HUDEP-2 (cell line): ENCODE results near the gene TRIM63.

ENCODE experiments used
- DNase-seq, 76 experiments: peaks; one replicate each; lab custom pipeline; 2025; ENCODE audit not compliant: unreplicated experiment in 76 of 76; lab: John Stamatoyannopoulos, UW

TRIM63 gene

DNA sequence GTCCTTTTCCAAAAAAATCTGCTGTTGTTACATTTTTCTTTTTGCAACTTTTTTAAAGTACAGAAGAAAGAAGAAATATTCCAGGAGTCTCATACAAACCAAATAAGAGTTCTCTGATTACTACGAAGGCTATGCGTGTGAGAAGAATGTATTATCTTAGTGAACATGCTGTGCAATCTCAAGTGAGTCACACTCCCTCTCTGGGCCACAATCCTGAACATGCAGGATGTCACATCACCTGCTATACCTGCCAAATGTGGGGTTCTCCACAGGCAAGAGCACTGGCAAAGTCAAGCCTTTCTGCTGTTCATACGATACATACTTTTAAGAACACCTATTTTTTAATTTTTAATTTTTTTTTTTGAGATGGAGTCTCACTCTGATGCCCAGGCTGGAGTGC, 21.7 kb upstream of the TRIM63 start:
- no peak for DNase-seq

DNA sequence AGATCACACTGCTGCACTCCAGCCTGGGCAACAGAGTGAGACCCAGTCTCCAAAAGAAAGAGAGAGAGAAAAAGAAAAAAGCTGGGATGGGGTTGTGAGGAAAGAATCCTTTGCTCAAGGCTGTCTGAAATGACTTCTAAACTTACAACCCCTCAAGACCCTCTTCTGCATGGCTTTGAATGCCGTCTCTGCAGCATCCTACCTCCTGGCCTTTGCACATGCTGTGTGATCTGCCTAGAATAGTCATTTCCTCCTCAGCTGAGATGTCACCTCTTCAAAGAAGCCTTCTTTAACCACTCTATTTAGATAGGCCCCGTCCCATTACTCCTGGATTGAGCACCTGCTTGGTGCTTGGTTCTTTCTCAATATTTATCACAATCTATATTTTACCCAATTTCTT, 17.4 kb upstream of the TRIM63 start:
- no peak for DNase-seq

DNA sequence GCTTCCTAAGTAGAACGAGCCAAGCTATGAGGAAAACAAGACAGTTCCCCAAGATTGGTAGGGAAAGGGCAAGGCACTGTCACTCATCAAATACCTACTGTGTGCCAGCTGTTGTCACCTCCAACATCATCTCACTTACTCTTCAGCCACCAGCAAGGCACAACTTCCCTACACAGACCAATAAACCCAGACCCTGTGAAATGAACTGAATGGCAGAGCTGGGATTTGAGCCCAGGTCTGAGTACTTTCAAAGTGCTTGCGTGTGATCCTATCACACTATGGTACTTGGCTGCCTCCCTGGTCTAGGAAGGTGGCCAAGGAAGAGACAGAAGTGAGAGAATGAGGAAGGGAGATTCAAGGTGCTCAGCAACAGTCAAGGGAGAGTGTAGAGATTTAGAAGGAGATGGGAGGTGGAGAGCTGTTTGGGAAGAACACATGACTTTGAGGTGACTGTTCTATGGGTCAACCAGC, 16.7 kb upstream of the TRIM63 start:
- DNase-seq, result no peak

DNA sequence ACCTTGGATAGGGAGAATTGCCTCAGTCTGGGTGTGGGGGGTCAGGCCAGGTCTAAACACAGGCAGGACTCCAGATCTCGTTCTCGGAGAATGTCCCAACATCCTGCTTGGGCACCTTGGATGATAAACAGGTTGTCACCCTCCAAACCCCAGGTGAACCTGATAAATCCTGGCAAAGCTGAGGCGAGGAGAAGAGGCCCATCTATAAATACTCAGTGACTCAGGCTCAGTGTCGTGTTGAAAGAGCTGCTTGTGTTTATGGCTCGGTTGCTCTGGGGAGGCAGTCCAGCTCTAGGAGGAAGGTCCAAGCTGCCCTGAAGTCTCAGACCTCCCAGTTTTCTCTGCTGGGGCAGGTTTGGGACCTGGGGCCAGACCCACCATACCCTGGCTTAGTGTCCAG, 15.8 kb upstream of the TRIM63 start:
- no peak for DNase-seq

DNA sequence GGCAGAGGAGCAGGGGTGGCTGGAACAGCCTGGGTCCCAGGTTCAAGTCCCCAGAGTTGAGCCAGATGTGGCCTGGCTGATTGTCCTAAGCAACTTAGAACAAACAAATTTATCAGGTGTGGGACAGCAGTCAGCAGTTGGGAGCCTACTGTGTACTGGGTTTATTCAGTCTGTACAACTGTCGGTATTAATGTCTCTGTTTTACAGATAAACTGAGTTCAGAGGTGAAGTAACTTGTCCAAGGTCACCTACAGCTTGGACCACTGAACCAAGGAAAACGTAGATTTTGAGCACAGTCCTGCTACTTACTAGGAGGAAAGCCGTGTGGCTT, 14.6 kb upstream of the TRIM63 start:
- DNase-seq, result no peak

DNA sequence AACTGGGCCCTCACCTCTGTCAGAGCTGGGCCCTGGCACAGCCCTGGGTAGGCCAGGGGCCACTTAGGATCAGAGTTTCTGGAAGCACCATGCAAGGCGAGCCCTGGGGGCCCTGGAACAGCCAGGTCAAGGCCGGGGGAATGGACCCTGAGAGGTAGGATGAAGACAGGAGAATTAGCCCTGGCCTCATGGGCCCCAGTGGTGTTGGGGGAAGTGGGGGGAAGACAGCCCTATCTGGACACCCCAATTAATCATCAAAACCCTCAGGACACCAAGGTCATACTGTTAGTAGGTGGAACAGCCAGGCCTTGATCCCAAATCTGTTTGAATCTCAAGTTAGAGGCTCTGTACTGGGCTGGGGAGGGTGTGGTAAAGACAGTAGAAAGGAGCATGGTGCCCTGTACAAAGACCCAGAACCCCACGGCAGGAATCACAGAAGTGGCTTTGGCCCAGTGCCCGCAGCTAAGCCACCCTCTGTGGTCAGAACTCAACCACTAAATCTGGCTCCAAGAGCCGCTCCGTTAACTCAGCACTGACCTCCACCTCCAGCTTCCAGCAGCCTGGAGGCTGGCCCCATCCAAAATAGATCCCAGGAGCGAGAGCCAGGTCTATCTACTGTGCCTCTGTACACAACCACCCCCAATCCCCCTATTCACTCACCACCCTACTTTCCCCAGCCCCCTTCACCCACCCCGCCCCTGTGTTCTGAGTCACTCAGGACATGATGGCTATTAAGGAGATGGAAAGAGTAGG, 14.0 kb upstream of the TRIM63 start:
- peak in 2 of 76 experiments; percentile 6 to 41 for DNase-seq

DNA sequence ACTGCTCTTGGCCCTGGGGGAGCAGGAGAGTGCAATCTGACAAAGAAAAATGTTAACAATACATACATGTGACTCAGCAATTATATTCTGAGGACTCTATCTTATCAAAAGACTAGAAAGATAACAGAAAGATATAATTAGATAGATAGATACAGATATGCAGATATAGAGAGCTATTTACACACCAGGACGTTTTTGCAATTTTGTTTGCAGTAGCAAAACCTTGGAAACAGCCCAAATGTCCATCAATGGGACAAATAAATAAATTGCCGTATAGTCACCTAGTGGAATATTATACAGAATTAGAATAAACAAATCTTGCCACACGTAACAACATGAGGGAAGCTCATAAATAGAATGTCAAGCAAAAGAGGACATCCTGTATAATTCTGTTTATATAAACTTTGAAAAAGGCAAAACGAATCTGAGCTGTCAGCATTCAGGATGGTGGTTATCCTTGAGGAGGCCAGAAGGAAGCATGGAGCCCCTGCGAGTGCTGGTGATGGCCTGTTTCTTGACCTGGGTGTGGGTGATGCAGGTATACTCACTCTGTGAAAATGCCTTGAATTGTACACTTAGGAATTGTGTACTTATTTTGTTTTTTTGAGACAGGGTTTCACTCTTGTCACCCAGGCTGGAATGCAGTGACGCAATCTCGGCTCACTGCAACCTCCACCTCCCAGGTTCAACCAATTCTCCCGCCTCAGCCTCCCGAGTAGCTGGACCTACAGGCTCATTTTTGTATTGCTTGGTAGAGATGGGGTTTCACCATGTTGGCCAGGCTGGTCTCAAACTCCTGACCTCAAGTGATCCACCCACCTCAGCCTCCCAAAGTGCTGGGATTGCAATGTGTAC, 12.8 kb upstream of the TRIM63 start:
- no peak for DNase-seq

DNA sequence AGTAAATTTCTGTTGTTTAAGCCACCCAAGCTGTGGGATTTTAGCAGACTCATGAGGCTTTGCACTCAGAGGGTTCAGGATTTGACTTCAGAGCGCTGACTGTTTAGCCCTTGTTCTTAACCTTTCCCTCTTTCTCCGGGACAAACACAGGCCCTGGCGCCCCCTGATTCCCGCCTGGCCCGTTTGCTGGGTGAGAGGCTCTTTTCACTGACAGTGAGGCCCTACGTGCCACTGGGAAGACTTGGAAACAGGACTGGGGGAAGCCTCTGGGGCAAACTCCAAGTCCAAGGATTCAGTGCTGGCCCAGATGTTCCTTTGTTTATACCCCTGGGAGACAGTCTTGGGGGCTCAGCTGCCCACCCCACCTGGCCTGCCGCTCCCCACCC, 11.7 kb upstream of the TRIM63 start:
- no peak for DNase-seq

DNA sequence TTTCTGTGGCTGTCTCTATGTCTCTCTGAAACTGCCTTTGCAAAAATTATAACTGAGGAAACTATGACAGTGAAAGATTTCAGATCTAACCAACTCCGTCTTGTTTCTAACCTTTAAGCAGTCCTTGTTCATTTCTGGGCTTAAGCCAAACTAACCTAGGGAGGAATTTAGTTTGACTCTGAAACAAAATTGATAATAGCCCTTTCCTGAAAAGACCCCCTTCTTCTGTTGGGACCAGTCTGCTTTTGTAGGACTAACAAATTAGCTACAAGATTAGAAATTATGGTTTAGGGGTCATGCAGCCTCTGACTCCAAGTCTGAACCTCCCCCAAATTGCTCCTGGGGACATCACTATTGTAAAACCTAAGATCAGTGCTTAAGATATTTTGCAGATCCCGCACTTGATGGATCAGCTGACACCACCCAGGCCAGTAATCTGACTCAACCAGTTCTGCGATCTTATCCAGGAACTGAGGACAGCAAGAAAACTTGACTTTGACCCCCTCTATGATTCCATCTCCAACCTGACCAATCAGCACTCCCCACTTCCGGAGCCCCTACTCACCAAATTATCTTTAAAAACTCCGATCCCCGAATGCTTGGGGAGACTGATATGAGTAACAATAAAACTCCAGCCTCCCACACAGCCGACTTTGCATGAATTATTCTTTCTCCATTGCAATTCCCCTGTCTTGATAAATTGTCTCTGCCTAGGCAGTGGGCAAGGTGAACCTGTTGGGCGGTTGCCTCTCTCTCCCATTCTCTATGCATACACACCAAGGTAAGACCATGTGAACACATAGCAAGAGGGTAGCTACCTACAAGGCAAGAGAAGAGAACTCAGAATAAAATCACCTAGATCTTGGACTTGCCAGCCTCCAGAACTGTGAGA, 11.1 kb upstream of the TRIM63 start:
- DNase-seq, result peak in 34 of 76 experiments; percentile 9 to 64 (median 27)

DNA sequence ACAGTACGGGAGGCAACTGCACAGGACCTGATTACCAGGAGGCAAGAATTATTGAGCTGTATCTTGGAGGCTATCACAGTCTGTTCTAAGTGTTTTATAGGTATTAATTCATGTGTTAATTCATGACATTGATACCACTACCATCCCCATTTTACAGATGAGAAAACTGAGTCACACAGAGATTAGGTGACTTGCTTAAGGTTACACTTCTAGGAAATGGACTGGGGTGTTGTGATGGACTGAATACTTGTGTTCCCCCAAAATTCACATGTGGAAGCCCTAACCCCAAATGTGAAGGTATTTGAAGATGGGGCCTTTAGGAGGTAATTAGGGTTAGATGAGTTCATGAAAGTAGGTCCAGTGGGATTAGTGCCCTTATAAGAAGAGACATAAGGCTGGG, 10.1 kb upstream of the TRIM63 start:
- no peak for DNase-seq

DNA sequence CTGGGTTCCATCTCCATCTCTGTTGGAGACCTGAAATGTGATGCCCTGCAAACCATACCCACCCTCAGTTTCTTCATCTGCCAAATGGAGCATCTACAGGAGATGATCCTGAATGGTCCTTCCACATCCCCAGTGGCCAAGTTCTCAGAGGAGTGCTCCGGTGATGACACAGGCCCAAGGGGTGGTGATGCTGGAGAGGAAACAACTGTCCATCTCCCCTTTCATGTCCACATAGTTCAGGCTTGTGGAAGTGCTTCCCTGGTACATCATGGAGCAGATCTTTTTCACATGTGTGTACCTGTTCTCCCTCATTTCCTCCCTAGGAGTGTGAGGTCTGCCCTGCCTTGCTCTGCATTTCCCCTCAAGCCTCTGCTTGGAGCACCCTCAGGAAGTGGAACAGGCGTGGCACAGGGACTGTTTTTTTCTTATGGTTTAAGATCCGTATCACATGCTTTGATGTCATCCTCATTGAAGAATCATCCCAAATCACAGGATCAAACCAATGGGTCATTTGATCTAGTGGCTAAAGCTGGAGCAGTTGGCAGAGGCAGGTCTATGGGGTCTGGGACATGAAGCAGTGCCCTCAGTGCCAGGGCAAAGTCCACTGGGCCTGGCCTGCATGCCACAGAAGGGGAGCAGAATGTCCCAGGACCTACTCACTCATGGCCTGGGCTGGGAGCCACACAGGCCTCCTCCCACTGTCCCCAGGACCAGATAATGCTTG, 8.2 kb upstream of the TRIM63 start:
- peak in 5 of 76 experiments; percentile 6 to 20 (median 9) for DNase-seq

DNA sequence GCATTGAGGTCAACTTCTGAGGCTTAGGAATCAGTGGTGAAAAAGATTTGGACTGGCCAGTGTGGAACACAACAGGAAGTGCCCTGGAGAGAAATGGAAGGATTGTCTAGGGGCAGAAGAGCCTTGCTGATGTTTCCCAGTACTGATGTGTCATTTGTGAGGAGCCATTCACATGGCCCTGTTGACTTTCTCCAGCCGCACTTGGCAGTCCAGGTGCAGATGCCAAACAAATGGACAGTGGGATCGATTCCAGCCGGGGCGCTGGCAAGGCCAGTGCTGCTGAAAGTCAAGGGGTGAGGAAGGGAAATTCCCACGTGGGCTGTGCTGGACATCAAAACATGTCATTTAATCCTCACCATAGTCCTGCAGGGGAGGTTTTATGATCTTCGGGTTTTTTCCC, 4.9 kb upstream of the TRIM63 start:
- DNase-seq, result no peak

DNA sequence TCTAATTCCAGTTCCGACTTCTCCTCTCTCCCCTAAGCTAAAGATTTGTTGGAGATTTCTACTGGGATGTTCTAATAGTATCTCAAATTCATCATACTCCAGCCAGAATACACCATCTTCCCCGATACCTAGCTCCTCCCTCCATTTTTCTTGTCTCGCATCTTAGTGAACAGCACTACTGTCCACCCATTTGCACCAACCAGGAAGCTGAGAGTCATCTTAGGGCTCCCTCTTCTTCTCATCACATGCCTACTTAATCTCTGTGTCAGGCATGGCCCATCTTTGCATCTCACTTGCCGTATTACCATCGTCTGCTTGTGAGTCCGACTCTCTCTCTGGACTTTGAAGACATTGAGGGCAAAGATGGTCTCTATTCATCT, 3.5 kb upstream of the TRIM63 start:
- DNase-seq, result no peak

DNA sequence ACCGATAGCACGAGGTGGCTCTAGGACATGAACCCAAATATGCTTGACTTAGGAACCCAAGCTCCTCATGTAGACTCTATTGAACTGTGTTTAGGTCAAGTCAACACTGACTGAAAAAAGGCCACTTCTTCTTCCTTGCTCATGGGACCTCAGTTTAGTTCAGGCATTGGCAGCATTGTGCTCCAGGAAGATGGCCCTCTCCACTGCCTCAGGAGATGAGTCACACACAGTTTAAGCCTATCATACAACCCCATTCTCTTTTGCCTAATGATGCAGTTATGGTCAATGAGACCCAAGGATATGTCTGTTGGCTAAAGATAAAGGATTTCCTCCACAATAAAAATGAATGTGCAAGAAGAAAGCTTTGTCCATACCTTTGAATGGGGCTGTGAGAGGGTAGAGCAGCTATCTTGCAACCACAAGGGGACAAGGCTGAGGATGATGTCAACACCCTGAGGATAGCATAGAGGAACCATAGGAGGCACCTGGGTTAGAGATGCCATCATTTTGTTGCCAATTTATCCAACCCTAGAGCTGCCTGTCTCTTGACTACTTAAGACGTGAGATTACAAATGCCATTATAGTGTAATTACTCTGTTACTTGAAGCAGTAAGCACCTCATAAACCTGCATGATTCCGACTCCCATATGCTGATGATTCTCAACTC, 3.0 kb upstream of the TRIM63 start:
- peak in 72 of 76 experiments; percentile 23 to 96 (median 72) for DNase-seq

DNA sequence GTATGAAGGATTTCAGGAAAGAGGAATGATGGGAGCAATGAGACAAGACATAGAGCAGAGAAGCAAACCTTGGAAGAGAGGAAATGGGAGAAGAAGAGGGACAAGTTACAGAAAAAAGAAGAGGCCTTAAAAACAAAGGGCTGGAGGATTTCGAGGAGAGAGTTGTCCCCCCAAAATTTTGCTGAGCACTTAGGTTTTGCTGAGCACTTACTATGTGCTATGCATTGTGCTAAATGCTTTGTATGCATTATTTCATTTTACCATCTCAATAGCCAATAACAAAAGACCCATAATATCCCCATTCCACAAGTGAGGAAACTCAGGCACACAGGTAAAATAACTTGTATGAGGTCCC, 2.5 kb upstream of the TRIM63 start:
- DNase-seq, result no peak

DNA sequence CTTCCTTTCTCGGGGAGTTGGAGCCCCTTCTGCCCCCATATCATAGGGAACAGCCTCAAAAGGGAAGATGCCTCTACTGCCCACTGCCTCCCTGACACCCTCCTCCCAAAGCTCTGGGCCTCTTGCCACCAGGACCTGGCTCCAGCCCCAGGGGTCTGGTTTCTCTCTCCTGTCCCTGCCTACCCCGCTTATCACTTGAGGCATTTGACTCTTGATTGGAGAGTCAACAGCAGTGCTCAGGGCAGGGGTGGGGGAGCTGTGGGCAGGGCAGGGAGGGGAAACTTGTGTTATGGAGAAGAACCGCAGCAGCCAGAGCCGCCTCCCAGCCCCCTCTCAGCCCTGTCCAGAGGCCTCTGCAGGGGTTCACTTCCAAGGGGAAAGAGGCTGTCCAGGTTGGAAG, 573 bp downstream of the TRIM63 start:
- peak in 73 of 76 experiments; percentile 46 to 93 (median 82) for DNase-seq

DNA sequence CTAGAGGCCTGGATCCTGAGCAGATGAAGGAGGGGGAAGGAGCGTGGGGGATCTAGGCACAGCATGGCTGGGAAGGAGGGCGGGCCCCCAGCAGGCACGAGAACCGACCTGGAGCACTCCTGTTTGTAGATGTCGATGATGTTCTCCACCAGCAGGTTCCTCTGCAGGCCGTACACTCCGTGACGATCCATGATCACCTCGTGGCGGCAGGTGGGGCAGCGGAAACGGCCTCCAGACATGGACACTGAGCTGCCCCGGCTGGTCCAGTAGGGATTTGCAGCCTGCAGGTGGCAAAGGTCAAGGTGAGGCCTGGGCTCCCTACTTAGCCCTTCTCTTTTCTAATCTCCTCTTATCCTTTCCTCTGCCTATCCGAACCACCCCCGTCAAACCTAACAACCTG, 1.3 kb downstream of the TRIM63 start:
- DNase-seq, result no peak

DNA sequence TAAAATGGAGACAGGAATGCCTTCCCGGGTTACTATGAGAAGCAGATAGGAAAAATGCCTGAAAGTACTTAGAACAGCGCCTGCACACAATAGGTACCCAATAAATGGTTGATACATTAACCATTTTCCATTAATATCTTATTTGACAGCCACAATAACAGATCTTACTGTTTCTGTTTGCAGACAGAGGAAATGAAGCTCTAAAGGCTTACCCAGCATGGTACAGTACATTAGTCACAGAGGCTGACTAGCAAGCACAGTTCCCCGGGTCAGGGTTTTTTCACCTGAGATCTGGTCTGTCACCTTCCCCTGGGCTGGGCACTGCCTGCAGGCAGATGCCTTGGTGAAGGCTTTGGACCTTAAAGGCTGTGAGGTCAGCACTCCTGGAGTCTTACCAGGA, 2.9 kb downstream of the TRIM63 start:
- DNase-seq, result no peak

DNA sequence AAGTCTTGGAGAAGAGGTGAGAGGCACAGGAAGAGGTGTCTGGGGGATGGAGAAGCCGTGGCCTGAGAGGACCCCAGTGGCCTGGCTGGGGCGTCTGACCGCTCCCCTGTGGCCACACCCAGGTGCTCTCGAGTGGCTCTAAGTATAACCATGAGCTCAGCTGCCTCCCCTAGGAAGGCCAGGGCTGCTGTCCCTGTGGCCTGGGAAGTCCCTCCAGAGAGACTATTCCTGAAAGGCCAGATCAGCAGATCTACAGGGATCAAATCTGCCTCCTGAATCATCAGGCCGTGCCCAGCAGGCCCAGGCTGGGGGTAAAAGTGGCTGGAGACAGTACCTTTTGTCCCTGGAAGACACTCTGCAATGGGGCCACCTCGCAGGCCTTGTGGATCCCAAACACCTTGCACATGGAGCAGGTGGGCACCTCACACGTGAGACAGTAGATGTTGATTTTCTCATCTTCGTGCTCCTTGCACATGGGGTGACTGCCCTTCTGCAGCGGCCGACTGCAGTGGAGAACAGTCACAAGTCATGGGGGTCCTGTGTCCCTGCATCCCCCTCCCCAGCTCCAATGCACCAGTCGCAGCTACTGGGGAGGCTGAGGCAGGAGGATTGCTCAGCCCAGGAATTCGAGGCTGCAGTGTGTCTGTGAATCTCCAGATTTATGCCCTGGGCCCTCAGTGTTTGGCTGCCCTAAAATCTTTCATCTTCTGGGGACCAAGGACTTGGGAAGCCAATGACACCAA, 6.4 kb downstream of the TRIM63 start:
- DNase-seq, result no peak
